Measurements from ENCODE around the gene NR2F1-AS1. TPM values are rescaled to one million over a fixed set of nuclear protein-coding genes. Genes with fewer than 3 reads are reported as not detected.

NR2F1-AS1 gene
- total and polyA plus RNA-seq, 9 donors: 1.7 to 4.4 (median 3.8) TPM

- Histone ChIP-seq H3K9me3 (replicated peaks; ENCODE audit: control insufficient read depth, low read depth, low read length) (no peaks in the 10 kb centered on the region), H3K27me3 (ENCODE audit: control insufficient read depth, insufficient read depth, low read length) (peaks cover 80% of the 10 kb centered on the region), H3K4me1 (ENCODE audit: control insufficient read depth, insufficient read depth, low read length) (peaks cover 37% of the 10 kb centered on the region), H3K27ac (ENCODE audit: low read length) (no peak overlapping the region), H3K36me3 (ENCODE audit: control insufficient read depth, insufficient read depth, low read length) (no peaks in the 10 kb centered on the region), H3K4me3 (ENCODE audit: low read length) (no peak overlapping the region)
- DNase-seq: no peak
- WGBS (ENCODE audit: insufficient coverage): no CpG with 5 or more reads among the region's 6 CpGs
Observed at GRCh38 chr5:93575461-93576414, 5.3 kb downstream of the NR2F1-AS1 start.

- DNase-seq: no peak
- peaks cover 34% of the 10 kb centered on the region for H3K4me1 ChIP-seq (ENCODE audit: control insufficient read depth, insufficient read depth, low read length)
- no peak overlapping the region for H3K27ac ChIP-seq (ENCODE audit: low read length)
- H3K4me3 ChIP-seq (ENCODE audit: low read length): no peak overlapping the region
- WGBS (ENCODE audit: insufficient coverage): no CpG with 5 or more reads among the region's 12 CpGs
- no peaks in the 10 kb centered on the region for H3K9me3 ChIP-seq (replicated peaks; ENCODE audit: control insufficient read depth, low read depth, low read length)
- H3K27me3 ChIP-seq (ENCODE audit: control insufficient read depth, insufficient read depth, low read length): peaks cover 80% of the 10 kb centered on the region
- no peaks in the 10 kb centered on the region for H3K36me3 ChIP-seq (ENCODE audit: control insufficient read depth, insufficient read depth, low read length)
Observed at GRCh38 chr5:93574491-93575305, 6.3 kb downstream of the NR2F1-AS1 start.

GRCh38 chr5:93573354-93574351 lies 7.4 kb downstream of the NR2F1-AS1 start:
- WGBS (ENCODE audit: insufficient coverage): 28% methylated on average over 17 of the region's 32 CpGs
- H3K9me3 ChIP-seq (replicated peaks; ENCODE audit: control insufficient read depth, low read depth, low read length): no peaks in the 10 kb centered on the region
- DNase-seq: no peak
- H3K27me3 ChIP-seq (ENCODE audit: control insufficient read depth, insufficient read depth, low read length): peaks cover 78% of the 10 kb centered on the region
- H3K27ac ChIP-seq (ENCODE audit: low read length): no peak overlapping the region
- H3K4me1 ChIP-seq (ENCODE audit: control insufficient read depth, insufficient read depth, low read length): peaks cover 25% of the 10 kb centered on the region
- no peaks in the 10 kb centered on the region for H3K36me3 ChIP-seq (ENCODE audit: control insufficient read depth, insufficient read depth, low read length)
- H3K4me3 ChIP-seq (ENCODE audit: low read length): no peak overlapping the region

- 7% methylated on average over 26 of the region's 45 CpGs for WGBS (ENCODE audit: insufficient coverage)
- H3K4me1 ChIP-seq (ENCODE audit: control insufficient read depth, insufficient read depth, low read length): peaks cover 25% of the 10 kb centered on the region
- H3K9me3 ChIP-seq (replicated peaks; ENCODE audit: control insufficient read depth, low read depth, low read length): no peaks in the 10 kb centered on the region
- H3K27ac ChIP-seq (ENCODE audit: low read length): no peak overlapping the region
- H3K4me3 ChIP-seq (ENCODE audit: low read length): peak overlapping the region; percentile 30
- H3K27me3 ChIP-seq (ENCODE audit: control insufficient read depth, insufficient read depth, low read length): peaks cover 71% of the 10 kb centered on the region
- no peaks in the 10 kb centered on the region for H3K36me3 ChIP-seq (ENCODE audit: control insufficient read depth, insufficient read depth, low read length)
- DNase-seq: no peak
Observed at GRCh38 chr5:93572608-93573353, 8.2 kb downstream of the NR2F1-AS1 start.

GRCh38 chr5:93572101-93572607 lies 8.9 kb downstream of the NR2F1-AS1 start:
- peaks cover 25% of the 10 kb centered on the region for H3K4me1 ChIP-seq (ENCODE audit: control insufficient read depth, insufficient read depth, low read length)
- H3K36me3 ChIP-seq (ENCODE audit: control insufficient read depth, insufficient read depth, low read length): no peaks in the 10 kb centered on the region
- H3K27me3 ChIP-seq (ENCODE audit: control insufficient read depth, insufficient read depth, low read length): peaks cover 66% of the 10 kb centered on the region
- peak overlapping the region; percentile 30 for H3K4me3 ChIP-seq (ENCODE audit: low read length)
- H3K9me3 ChIP-seq (replicated peaks; ENCODE audit: control insufficient read depth, low read depth, low read length): no peaks in the 10 kb centered on the region
- no peak overlapping the region for H3K27ac ChIP-seq (ENCODE audit: low read length)
- WGBS (ENCODE audit: insufficient coverage): 8% methylated on average over 34 of the region's 40 CpGs
- DNase-seq: no peak

GRCh38 chr5:93571114-93571949 lies 9.7 kb downstream of the NR2F1-AS1 start:
- Histone ChIP-seq H3K4me1 (ENCODE audit: control insufficient read depth, insufficient read depth, low read length) (peaks cover 25% of the 10 kb centered on the region), H3K27me3 (ENCODE audit: control insufficient read depth, insufficient read depth, low read length) (peaks cover 63% of the 10 kb centered on the region), H3K36me3 (ENCODE audit: control insufficient read depth, insufficient read depth, low read length) (no peaks in the 10 kb centered on the region), H3K9me3 (replicated peaks; ENCODE audit: control insufficient read depth, low read depth, low read length) (no peaks in the 10 kb centered on the region), H3K27ac (ENCODE audit: low read length) (no peak overlapping the region), H3K4me3 (ENCODE audit: low read length) (peak overlapping the region; percentile 23)
- 34% methylated on average over 27 of the region's 32 CpGs for WGBS (ENCODE audit: insufficient coverage)
- DNase-seq: no peak

- H3K4me3 ChIP-seq (ENCODE audit: low read length): peak overlapping the region; percentile 23
- H3K4me1 ChIP-seq (ENCODE audit: control insufficient read depth, insufficient read depth, low read length): peaks cover 25% of the 10 kb centered on the region
- DNase-seq: no peak
- H3K9me3 ChIP-seq (replicated peaks; ENCODE audit: control insufficient read depth, low read depth, low read length): no peaks in the 10 kb centered on the region
- H3K27ac ChIP-seq (ENCODE audit: low read length): no peak overlapping the region
- peaks cover 63% of the 10 kb centered on the region for H3K27me3 ChIP-seq (ENCODE audit: control insufficient read depth, insufficient read depth, low read length)
- 8% methylated on average over 61 of the region's 70 CpGs for WGBS (ENCODE audit: insufficient coverage)
- H3K36me3 ChIP-seq (ENCODE audit: control insufficient read depth, insufficient read depth, low read length): no peaks in the 10 kb centered on the region
Observed at GRCh38 chr5:93570294-93571113, 10.5 kb downstream of the NR2F1-AS1 start.

Data from muscle of leg (tissue), 11 donors.